Hair follicle dermal papilla cell (primary cell): ENCODE results near the gene SLC15A1. TPM values are rescaled to one million over a fixed set of nuclear protein-coding genes. Genes with fewer than 3 reads are reported as not detected.

Experiments
- small RNA-seq: library from RNA; depleted of rRNA; stranded (forward); fragments of <200 nt; gene quantifications from one replicate; pipeline ENCODE3, GENCODE V24; 2012
- total RNA-seq: library from RNA; depleted of rRNA; stranded (reverse); fragments of >200 nt; gene quantifications from 2 replicates; pipeline ENCODE4 v1.2.3, GENCODE V29; 2012

SLC15A1 gene, protein sequence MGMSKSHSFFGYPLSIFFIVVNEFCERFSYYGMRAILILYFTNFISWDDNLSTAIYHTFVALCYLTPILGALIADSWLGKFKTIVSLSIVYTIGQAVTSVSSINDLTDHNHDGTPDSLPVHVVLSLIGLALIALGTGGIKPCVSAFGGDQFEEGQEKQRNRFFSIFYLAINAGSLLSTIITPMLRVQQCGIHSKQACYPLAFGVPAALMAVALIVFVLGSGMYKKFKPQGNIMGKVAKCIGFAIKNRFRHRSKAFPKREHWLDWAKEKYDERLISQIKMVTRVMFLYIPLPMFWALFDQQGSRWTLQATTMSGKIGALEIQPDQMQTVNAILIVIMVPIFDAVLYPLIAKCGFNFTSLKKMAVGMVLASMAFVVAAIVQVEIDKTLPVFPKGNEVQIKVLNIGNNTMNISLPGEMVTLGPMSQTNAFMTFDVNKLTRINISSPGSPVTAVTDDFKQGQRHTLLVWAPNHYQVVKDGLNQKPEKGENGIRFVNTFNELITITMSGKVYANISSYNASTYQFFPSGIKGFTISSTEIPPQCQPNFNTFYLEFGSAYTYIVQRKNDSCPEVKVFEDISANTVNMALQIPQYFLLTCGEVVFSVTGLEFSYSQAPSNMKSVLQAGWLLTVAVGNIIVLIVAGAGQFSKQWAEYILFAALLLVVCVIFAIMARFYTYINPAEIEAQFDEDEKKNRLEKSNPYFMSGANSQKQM
- total RNA-seq = 0.12 TPM in 1 of 2 replicates, not detected in the other

GRCh38 chr13:98752467-98753290 lies at the start of gene SLC15A1:
Gene SLC15A1 (minus strand): TSS chr13:98752672. CDS start chr13:98752598, 74 bp downstream.

Small RNA genes within 50 kb of the gene (small RNA-seq; reads per million reads assigned to genes)
- gene RN7SL60P = not detected

Other genes starting within 250 kb of the SLC15A1 start
- 49.4 and 53.2 TPM in 2 replicates for gene STK24, start 175.6 kb downstream of the SLC15A1 start, total RNA-seq
- 35.7 and 54.7 TPM in 2 replicates for gene DOCK9, start 225.4 kb upstream of the SLC15A1 start, total RNA-seq